SU-DHL-6 (cell line): ENCODE results near the gene THSD7B.

Experiments
- H2AFZ ChIP-seq: fragments of 200-600 bp; sonication (generic); 2 replicates; pipeline ENCODE4 v1.6.1; 2014; ENCODE audit warnings: low read depth, mild to moderate bottlenecking, moderate library complexity, mixed read lengths, antibody characterized with exemption, low read length; ENCODE audit not compliant: severe bottlenecking
- H3F3A ChIP-seq: fragments of 200-600 bp; shearing (Covaris generic); 2 replicates; pipeline ENCODE4 v1.6.0; 2016; ENCODE audit warnings: antibody characterized with exemption, mild to moderate bottlenecking; ENCODE audit not compliant: insufficient read depth
- H3K27ac ChIP-seq: fragments of 200-600 bp; sonication (generic); 2 replicates; pipeline ENCODE4 v1.5.1; 2016; ENCODE audit warnings: low read depth, mild to moderate bottlenecking, low read length, moderate library complexity, mixed read lengths
- H3K27me3 ChIP-seq: fragments of 200-600 bp; sonication (generic), shearing (Covaris generic); 2 replicates; pipeline ENCODE4 v1.6.0; 2014; ENCODE audit warnings: mild to moderate bottlenecking, low read length
- H3K36me3 ChIP-seq: fragments of 200-600 bp; sonication (generic); 2 replicates; pipeline ENCODE4 v1.6.1; 2014; ENCODE audit warnings: mild to moderate bottlenecking, low read length, mixed read lengths
- H3K4me2 ChIP-seq: fragments of 300-600, 200-600 bp; shearing (Covaris generic), sonication (generic); 2 replicates; pipeline ENCODE4 v1.6.0; 2014; ENCODE audit warnings: low read length, low read depth, mild to moderate bottlenecking; ENCODE audit not compliant: poor library complexity, severe bottlenecking
- H3K4me3 ChIP-seq: fragments of 200-600 bp; sonication (generic); 2 replicates; pipeline ENCODE4 v1.5.1; 2014; ENCODE audit warnings: antibody characterized with exemption, low read length, mild to moderate bottlenecking, mixed read lengths; ENCODE audit not compliant: insufficient read depth, poor library complexity, severe bottlenecking
- H3K79me2 ChIP-seq: fragments of 200-600 bp; sonication (generic); 2 replicates; pipeline ENCODE4 v1.6.1; 2014; ENCODE audit warnings: mild to moderate bottlenecking, low read length, moderate library complexity; ENCODE audit not compliant: insufficient read depth
- H3K9ac ChIP-seq: fragments of 200-600 bp; sonication (generic); 2 replicates; pipeline ENCODE4 v1.7.0; 2014; ENCODE audit warnings: mild to moderate bottlenecking, low read length
- H3K9me2 ChIP-seq: fragments of 200-600 bp; sonication (generic); replicated peaks from 2 replicates; pipeline ENCODE4 v1.6.1; 2014; ENCODE audit warnings: low read length; ENCODE audit not compliant: insufficient read depth
- H3K9me3 ChIP-seq: fragments of 200-600 bp; sonication (generic); 2 replicates; pipeline ENCODE4 v1.6.1; 2014; ENCODE audit warnings: low read length, mixed read lengths; ENCODE audit not compliant: insufficient read depth
- H4K20me1 ChIP-seq: fragments of 200-600 bp; sonication (generic); 2 replicates; pipeline ENCODE4 v1.6.1; 2014; ENCODE audit warnings: low read depth, mild to moderate bottlenecking, antibody characterized with exemption, low read length, moderate library complexity, mixed read lengths
- EZH2phosphoT487 ChIP-seq: fragments of 200-600 bp; sonication (generic), shearing (Covaris generic); conservative IDR thresholded peaks from 2 replicates; pipeline ENCODE4 v1.6.1; 2018; ENCODE audit warnings: mild to moderate bottlenecking, antibody characterized with exemption, low read length, moderate library complexity, mixed read lengths
- TF ChIP-seq, protein P1 (sequence below): fragments of 200-600 bp; sonication (generic); IDR thresholded peaks from one replicate; pipeline ENCODE4 v1.5.1; 2017; ENCODE audit warnings: antibody characterized with exemption, mild to moderate bottlenecking, low read length, moderate library complexity; ENCODE audit not compliant: insufficient read depth, poor library complexity, severe bottlenecking

Gene THSD7B

DNA sequence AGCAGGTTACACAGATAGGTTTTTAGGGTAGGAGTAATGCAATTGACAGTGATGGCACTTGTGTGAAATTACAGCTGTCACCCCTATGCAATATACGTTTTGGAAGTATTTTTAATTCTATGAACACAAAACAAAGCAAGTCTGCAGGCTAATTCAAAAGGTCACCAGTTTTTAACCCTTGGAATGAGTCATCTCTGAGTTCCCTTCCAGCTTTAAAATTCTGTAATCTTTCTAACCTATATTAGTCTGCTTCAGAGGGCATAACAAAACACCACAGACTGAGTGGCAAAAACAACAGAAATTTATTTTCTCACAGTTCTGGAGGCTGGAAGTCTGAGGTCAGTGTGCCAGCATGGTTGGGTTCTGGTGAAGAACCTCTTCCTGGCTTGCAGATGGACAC is 602.0 kb downstream of the THSD7B start:
- no peak overlapping the region for H3K4me3 ChIP-seq
- H4K20me1 ChIP-seq: no peaks in the 10 kb centered on the region
- H3K9ac ChIP-seq: no peak overlapping the region
- H3K79me2 ChIP-seq: no peaks in the 10 kb centered on the region
- H2AFZ ChIP-seq: no peak overlapping the region
- H3K36me3 ChIP-seq: no peaks in the 10 kb centered on the region
- H3F3A ChIP-seq: no peaks in the 10 kb centered on the region
- no peak for TF ChIP-seq EZH2phosphoT487
- TF ChIP-seq, protein P1, sequence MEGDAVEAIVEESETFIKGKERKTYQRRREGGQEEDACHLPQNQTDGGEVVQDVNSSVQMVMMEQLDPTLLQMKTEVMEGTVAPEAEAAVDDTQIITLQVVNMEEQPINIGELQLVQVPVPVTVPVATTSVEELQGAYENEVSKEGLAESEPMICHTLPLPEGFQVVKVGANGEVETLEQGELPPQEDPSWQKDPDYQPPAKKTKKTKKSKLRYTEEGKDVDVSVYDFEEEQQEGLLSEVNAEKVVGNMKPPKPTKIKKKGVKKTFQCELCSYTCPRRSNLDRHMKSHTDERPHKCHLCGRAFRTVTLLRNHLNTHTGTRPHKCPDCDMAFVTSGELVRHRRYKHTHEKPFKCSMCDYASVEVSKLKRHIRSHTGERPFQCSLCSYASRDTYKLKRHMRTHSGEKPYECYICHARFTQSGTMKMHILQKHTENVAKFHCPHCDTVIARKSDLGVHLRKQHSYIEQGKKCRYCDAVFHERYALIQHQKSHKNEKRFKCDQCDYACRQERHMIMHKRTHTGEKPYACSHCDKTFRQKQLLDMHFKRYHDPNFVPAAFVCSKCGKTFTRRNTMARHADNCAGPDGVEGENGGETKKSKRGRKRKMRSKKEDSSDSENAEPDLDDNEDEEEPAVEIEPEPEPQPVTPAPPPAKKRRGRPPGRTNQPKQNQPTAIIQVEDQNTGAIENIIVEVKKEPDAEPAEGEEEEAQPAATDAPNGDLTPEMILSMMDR: no peak
- no peaks in the 10 kb centered on the region for H3K9me3 ChIP-seq
- H3K27ac ChIP-seq: no peak overlapping the region
- H3K9me2 ChIP-seq: no peaks in the 10 kb centered on the region
- H3K27me3 ChIP-seq: no peaks in the 10 kb centered on the region
- H3K4me2 ChIP-seq: no peak overlapping the region

DNA sequence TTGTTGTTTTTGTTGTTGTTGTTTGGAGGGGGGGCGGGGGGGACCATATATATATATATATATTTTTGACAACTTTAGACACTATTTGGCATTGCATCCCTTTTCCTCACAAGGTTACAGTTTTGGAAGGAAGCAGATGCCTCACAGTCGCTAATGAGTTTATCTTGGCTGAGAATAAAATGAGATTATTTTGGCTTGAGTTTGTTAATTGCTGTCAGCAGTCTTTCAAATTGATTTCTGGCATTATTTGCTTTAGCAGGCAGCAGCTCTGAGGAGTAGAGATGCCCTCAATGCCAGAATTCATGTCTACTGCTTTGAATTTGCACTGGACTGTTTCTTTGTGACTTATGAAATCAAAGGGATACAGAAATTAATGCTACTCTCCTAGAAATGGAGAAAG is 603.8 kb downstream of the THSD7B start:
- no peaks in the 10 kb centered on the region for H3K9me2 ChIP-seq
- H3K9ac ChIP-seq: no peak overlapping the region
- H4K20me1 ChIP-seq: no peaks in the 10 kb centered on the region
- H3K27ac ChIP-seq: no peak overlapping the region
- no peak overlapping the region for H2AFZ ChIP-seq
- H3K27me3 ChIP-seq: no peaks in the 10 kb centered on the region
- no peaks in the 10 kb centered on the region for H3K79me2 ChIP-seq
- no peaks in the 10 kb centered on the region for H3K9me3 ChIP-seq
- no peak for TF ChIP-seq EZH2phosphoT487
- TF ChIP-seq, protein P1: no peak
- no peaks in the 10 kb centered on the region for H3K36me3 ChIP-seq
- no peaks in the 10 kb centered on the region for H3F3A ChIP-seq
- H3K4me3 ChIP-seq: no peak overlapping the region
- no peak overlapping the region for H3K4me2 ChIP-seq

DNA sequence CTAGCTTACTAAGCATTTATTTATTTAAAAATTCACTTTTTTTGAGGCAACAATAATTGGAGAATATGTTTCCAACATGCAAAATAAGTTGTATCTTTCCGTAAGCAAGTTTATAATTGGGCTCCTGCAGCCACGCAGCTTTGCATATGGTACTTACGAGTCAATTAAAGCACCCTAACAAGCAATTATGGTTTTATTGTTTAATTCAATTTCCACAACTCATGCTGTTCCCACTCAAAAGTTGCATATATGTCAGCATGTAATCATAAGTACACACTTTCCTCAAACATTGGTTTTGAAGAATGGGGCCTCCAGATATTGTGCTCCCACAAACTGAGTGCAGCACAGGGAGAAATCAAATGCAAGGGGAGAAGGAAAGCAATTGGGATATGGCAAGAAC is 613.8 kb downstream of the THSD7B start:
- Histone ChIP-seq H3K9me3 (peaks cover 17% of the 10 kb centered on the region; the same call in 1 of the 2 replicates), H3K36me3 (no peaks in the 10 kb centered on the region), H3K9ac (no peak overlapping the region), H3K27me3 (no peaks in the 10 kb centered on the region), H3K79me2 (no peaks in the 10 kb centered on the region), H3K4me2 (no peak overlapping the region), H3K4me3 (no peak overlapping the region), H3F3A (no peaks in the 10 kb centered on the region), H4K20me1 (no peaks in the 10 kb centered on the region), H2AFZ (no peak overlapping the region), H3K9me2 (no peaks in the 10 kb centered on the region), H3K27ac (no peak overlapping the region)
- TF ChIP-seq, protein P1: no peak
- TF ChIP-seq EZH2phosphoT487: no peak

DNA sequence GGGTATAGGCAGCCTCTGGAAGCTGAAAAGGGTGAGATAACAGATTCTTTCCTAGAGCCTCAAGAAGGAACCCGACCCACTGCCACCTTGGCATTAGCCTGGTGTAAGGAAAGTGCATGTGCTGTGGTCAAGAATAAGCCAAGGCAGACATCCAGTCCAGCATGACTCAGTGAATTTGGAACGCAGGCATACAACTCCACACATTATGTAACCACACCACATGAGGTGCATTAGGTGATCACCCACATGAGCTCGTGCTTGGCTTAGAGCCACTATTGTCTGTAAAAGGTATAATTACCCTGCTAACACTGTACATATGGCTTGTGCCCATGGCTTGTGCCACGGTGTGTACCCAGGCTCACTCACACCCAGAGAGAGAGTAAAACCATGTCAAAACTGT is 615.3 kb downstream of the THSD7B start:
- H3K27ac ChIP-seq: no peak overlapping the region
- no peak overlapping the region for H2AFZ ChIP-seq
- no peaks in the 10 kb centered on the region for H3K27me3 ChIP-seq
- peaks cover 17% of the 10 kb centered on the region; the same call in 1 of the 2 replicates for H3K9me3 ChIP-seq
- H3K4me2 ChIP-seq: no peak overlapping the region
- no peak for TF ChIP-seq EZH2phosphoT487
- TF ChIP-seq, protein P1: no peak
- no peak overlapping the region for H3K9ac ChIP-seq
- H3K36me3 ChIP-seq: no peaks in the 10 kb centered on the region
- H3K9me2 ChIP-seq: no peaks in the 10 kb centered on the region; the same call in 1 of the 2 replicates
- H3F3A ChIP-seq: no peaks in the 10 kb centered on the region
- H3K79me2 ChIP-seq: no peaks in the 10 kb centered on the region
- no peaks in the 10 kb centered on the region for H4K20me1 ChIP-seq
- H3K4me3 ChIP-seq: no peak overlapping the region
